VCaP (cell line): ENCODE measurements around the gene MYO16.
"Not testable (repeated sequence)": the region's sequence is repeated elsewhere in the genome, so short reads cannot be mapped to it uniquely, and the experiment has no call there.

ENCODE experiments used
- H3K27ac ChIP-seq: fragments of 450-650 bp; 2 replicates; pipeline ENCODE4 v1.5.1; 2017
- CTCF ChIP-seq: fragments of 450-650 bp; conservative IDR thresholded peaks from 2 replicates; pipeline ENCODE4 v1.5.1; 2017; ENCODE audit warnings: mild to moderate bottlenecking, moderate library complexity

The MYO16 gene

GRCh38 chr13:109090796-109091195 is 461.4 kb downstream of the MYO16 start:
- no peak overlapping the region for H3K27ac ChIP-seq
- no peak for TF ChIP-seq CTCF

GRCh38 chr13:109091249-109091648 is 461.8 kb downstream of the MYO16 start:
- H3K27ac ChIP-seq, result no peak overlapping the region
- no peak for TF ChIP-seq CTCF

- H3K27ac ChIP-seq, result not testable (repeated sequence)
Measured at GRCh38 chr13:109092186-109092585, 462.8 kb downstream of the MYO16 start.

GRCh38 chr13:109093998-109094397 is 464.6 kb downstream of the MYO16 start:
- no peak overlapping the region for H3K27ac ChIP-seq
- no peak for TF ChIP-seq CTCF

- no peak overlapping the region for H3K27ac ChIP-seq
- TF ChIP-seq CTCF, result no peak
Measured at GRCh38 chr13:109095126-109095525, 465.7 kb downstream of the MYO16 start.

- no peak for TF ChIP-seq CTCF
- H3K27ac ChIP-seq, result no peak overlapping the region
Measured at GRCh38 chr13:109096101-109096500, 466.7 kb downstream of the MYO16 start.

- TF ChIP-seq CTCF, result no peak
- no peak overlapping the region for H3K27ac ChIP-seq
Measured at GRCh38 chr13:109100705-109101304, 471.4 kb downstream of the MYO16 start.

GRCh38 chr13:109101550-109102144 is 472.2 kb downstream of the MYO16 start:
- TF ChIP-seq CTCF, result no peak
- H3K27ac ChIP-seq, result no peak overlapping the region
